Spinal cord (tissue), 10 donors: Measurements from ENCODE around the gene SLC25A23. TPM values are rescaled to one million over a fixed set of nuclear protein-coding genes. Genes with fewer than 3 reads are reported as not detected.

Experiments
- DNase-seq, 6 donors: peaks; one replicate each; pipeline versions ENCODE4 v3.0.0 to v3.0.0-alpha.2; 2013 to 2015; ENCODE audit warnings: low spot score in 6 of 6, low read depth in 4 of 6
- H3K27ac ChIP-seq: one replicate; pipeline ENCODE4 v1.5.1; 2013; ENCODE audit warnings: low read depth, low read length, control low read depth
- H3K27me3 ChIP-seq: one replicate; pipeline ENCODE4 v1.6.1; 2013; ENCODE audit warnings: low read length; ENCODE audit not compliant: control insufficient read depth, insufficient read depth
- H3K36me3 ChIP-seq: one replicate; pipeline ENCODE4 v1.6.1; 2013; ENCODE audit warnings: low read length; ENCODE audit not compliant: control insufficient read depth, insufficient read depth
- H3K4me1 ChIP-seq: one replicate; pipeline ENCODE4 v1.6.1; 2013; ENCODE audit warnings: low read length; ENCODE audit not compliant: control insufficient read depth, insufficient read depth
- H3K4me3 ChIP-seq: one replicate; pipeline ENCODE4 v1.5.1; 2013; ENCODE audit warnings: low read depth, low read length, control low read depth
- H3K9me3 ChIP-seq: one replicate; pipeline ENCODE4 v1.6.1; 2013; ENCODE audit warnings: low read length; ENCODE audit not compliant: control insufficient read depth, insufficient read depth
- WGBS: methylation state at CpG from one replicate; pipeline ENCODE4 v1.1.5; 2013; ENCODE audit warnings: missing lambda C conversion rate; ENCODE audit not compliant: insufficient coverage; 5-methylcytosine and 5-hydroxymethylcytosine counted together
- polyA plus RNA-seq, 2 donors: library from polyadenylated mRNA; unstranded; fragments of 120-200 nt; gene quantifications; one replicate each; pipeline ENCODE4 v1.2.1, GENCODE V29; 2013; ENCODE audit not compliant: insufficient read length in 2 of 2
- total RNA-seq, 2 donors: library from RNA; depleted of rRNA in 1 of 2; stranded (reverse); fragments of 120-200 nt in 1 of 2; fragments of >200 nt in 1 of 2; gene quantifications; one replicate each; pipeline versions ENCODE4 v1.2.3 to v1.2.4, GENCODE V29; 2013 to 2014
- donor health status: healthy.

Gene SLC25A23
- total and polyA plus RNA-seq, 4 donors = 57.9 to 220 (median 108) TPM

GRCh38 chr19:6481541-6482342, 22.1 kb upstream of the SLC25A23 start, which contains the start of gene DENND1C:
DENND1C (minus strand) TSS chr19:6481787; CDS start chr19:6481695, 92 bp downstream.
- Histone ChIP-seq H3K27me3 (peaks cover 5% of the 10 kb centered on the region), H3K9me3 (peaks cover 1% of the 10 kb centered on the region), H3K4me1 (peaks cover 5% of the 10 kb centered on the region), H3K4me3 (no peak within 1 kb of the TSS), H3K36me3 (no peaks in the 10 kb centered on the region), H3K27ac (no peak within 1 kb of the TSS)
- 38% methylated on average over 19 of the region's 24 CpGs for WGBS
- DNase-seq = no peak

- Histone ChIP-seq H3K4me1 (peaks cover 13% of the 10 kb centered on the region), H3K27ac (no peak overlapping the region)
These were observed 21.3 kb upstream of the SLC25A23 start for GRCh38 chr19:6480848-6481415.

GRCh38 chr19:6479836-6480398, 20.3 kb upstream of the SLC25A23 start:
- Histone ChIP-seq H3K4me1 (peaks cover 22% of the 10 kb centered on the region), H3K36me3 (no peaks in the 10 kb centered on the region), H3K27me3 (peaks cover 23% of the 10 kb centered on the region), H3K27ac (no peak overlapping the region), H3K9me3 (peaks cover 1% of the 10 kb centered on the region), H3K4me3 (no peak overlapping the region)
- DNase-seq = no peak
- WGBS = 83% methylated on average over 2 of the region's 7 CpGs

More at GRCh38 chr19:6480848-6481415, 21.3 kb upstream of the SLC25A23 start:
- DNase-seq = no peak
- Histone ChIP-seq H3K36me3 (no peaks in the 10 kb centered on the region), H3K4me3 (no peak overlapping the region), H3K27me3 (peaks cover 13% of the 10 kb centered on the region), H3K9me3 (peaks cover 1% of the 10 kb centered on the region)
- WGBS = 71% methylated on average over 5 of the region's 10 CpGs

GRCh38 chr19:6478815-6479214, 19.2 kb upstream of the SLC25A23 start:
- DNase-seq = no peak
- H3K9me3 ChIP-seq = peaks cover 1% of the 10 kb centered on the region
- peaks cover 22% of the 10 kb centered on the region for H3K4me1 ChIP-seq
- H3K4me3 ChIP-seq = no peak overlapping the region
- 94% methylated on average over 8 of the region's 13 CpGs for WGBS
- peaks cover 23% of the 10 kb centered on the region for H3K27me3 ChIP-seq
- no peak overlapping the region for H3K27ac ChIP-seq
- no peaks in the 10 kb centered on the region for H3K36me3 ChIP-seq

GRCh38 chr19:6476896-6477431, 17.4 kb upstream of the SLC25A23 start:
- WGBS = 10% methylated on average over 23 of the region's 29 CpGs
- no peak for DNase-seq
- peaks cover 23% of the 10 kb centered on the region for H3K27me3 ChIP-seq
- H3K4me1 ChIP-seq = peaks cover 22% of the 10 kb centered on the region
- H3K36me3 ChIP-seq = no peaks in the 10 kb centered on the region
- H3K4me3 ChIP-seq = no peak overlapping the region
- peaks cover 1% of the 10 kb centered on the region for H3K9me3 ChIP-seq
- no peak overlapping the region for H3K27ac ChIP-seq

GRCh38 chr19:6476155-6476895, 16.7 kb upstream of the SLC25A23 start:
- DNase-seq = peak in 3 of 6 donors; percentile 23 to 87 (median 70)
- H3K27ac ChIP-seq = no peak overlapping the region
- peaks cover 1% of the 10 kb centered on the region for H3K9me3 ChIP-seq
- H3K4me3 ChIP-seq = no peak overlapping the region
- H3K4me1 ChIP-seq = peaks cover 22% of the 10 kb centered on the region
- H3K27me3 ChIP-seq = peaks cover 23% of the 10 kb centered on the region
- 1% methylated on average over 33 of the region's 33 CpGs for WGBS
- no peaks in the 10 kb centered on the region for H3K36me3 ChIP-seq

- peaks cover 22% of the 10 kb centered on the region for H3K4me1 ChIP-seq
- H3K27ac ChIP-seq = no peak overlapping the region
- H3K4me3 ChIP-seq = no peak overlapping the region
- H3K9me3 ChIP-seq = peaks cover 1% of the 10 kb centered on the region
- 4% methylated on average over 52 of the region's 52 CpGs for WGBS
- no peak for DNase-seq
- peaks cover 23% of the 10 kb centered on the region for H3K27me3 ChIP-seq
- no peaks in the 10 kb centered on the region for H3K36me3 ChIP-seq
These were observed 15.9 kb upstream of the SLC25A23 start for GRCh38 chr19:6475321-6476108.

GRCh38 chr19:6473647-6474046, 14.1 kb upstream of the SLC25A23 start:
- H3K27me3 ChIP-seq = peaks cover 23% of the 10 kb centered on the region
- no peak overlapping the region for H3K4me3 ChIP-seq
- peaks cover 22% of the 10 kb centered on the region for H3K4me1 ChIP-seq
- WGBS = 95% methylated on average over 4 of the region's 9 CpGs
- H3K9me3 ChIP-seq = no peaks in the 10 kb centered on the region
- no peak overlapping the region for H3K27ac ChIP-seq
- DNase-seq = no peak
- H3K36me3 ChIP-seq = no peaks in the 10 kb centered on the region
